CD4-positive, alpha-beta T cell treated with Interleukin-6 for 4 hours (primary cell): ENCODE results near the gene DKK3.
A peak's percentile ranks its signal among the peaks of the same experiment; 100 is the strongest.

Source experiments
- DNase-seq: peaks from one replicate; pipeline ENCODE4 v3.0.0-alpha.2; 2020; ENCODE audit warnings: mixed read lengths

Gene DKK3

DNA sequence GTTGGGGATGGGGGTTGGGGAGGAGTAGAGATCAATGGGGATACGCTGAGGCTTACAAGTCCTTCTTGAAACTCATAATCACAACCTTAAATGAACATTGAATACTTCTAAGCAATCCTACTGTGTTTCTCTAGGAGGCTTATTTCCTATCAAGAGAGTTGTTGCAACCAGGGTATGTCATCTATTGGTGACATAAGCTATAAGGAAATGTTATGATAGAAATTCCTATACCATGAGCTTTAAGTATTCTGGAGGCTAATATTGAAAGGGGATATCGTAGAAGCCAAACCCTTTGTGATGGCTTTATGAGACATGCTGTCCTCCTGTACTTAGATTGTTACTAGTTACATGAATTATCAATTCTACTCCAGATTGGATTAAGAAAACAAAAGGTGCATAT lies 72.9 kb downstream of the DKK3 start:
- DNase-seq, result no peak

- peak; percentile 6 for DNase-seq
Observed at GRCh38 chr11:11931461-11932055, 76.9 kb downstream of the DKK3 start.

GRCh38 chr11:11929920-11930319 lies 78.5 kb downstream of the DKK3 start:
- no peak for DNase-seq

DNA sequence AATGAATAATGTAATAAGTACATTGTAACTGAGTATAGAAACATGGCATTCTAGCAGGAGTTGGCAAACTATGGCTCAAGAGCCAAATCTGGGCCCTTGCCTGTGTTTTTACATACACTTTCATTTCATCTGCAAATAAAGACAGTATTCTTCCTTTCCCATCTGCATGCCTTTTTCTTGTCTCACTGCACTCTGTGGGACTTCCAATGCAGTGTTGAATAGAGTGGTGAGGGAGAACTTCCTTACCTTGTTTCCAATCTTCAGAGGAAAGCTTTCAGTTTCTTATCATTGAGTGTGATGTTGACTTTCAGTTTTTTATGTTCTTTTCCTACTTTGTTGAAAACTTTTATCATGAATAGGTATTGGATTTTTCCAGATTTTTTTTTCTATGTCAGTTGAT lies 84.6 kb downstream of the DKK3 start:
- no peak for DNase-seq

- no peak for DNase-seq
Observed at GRCh38 chr11:11916981-11917399, 91.4 kb downstream of the DKK3 start.

GRCh38 chr11:11915625-11916024 lies 92.8 kb downstream of the DKK3 start:
- DNase-seq, result no peak

DNA sequence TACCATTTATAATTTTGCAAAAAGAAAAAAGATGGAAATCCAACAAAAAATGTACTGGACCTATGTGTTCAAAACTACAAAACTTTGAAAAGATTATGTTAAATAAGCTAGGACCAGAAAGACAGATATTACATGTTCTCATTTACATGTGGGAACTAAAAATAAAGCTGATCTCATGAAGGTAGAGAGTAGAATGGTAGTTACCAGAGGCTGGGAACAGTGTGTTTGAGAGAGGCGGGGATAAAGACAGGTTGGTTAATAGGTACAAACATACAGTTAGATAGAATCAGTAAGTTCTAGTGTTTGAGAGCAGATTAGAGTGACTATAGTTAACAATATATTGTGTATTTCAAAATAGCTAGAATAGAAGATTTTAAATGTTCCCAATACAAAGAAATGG lies 95.0 kb downstream of the DKK3 start:
- DNase-seq, result no peak
